GM23338 (cell line): ENCODE results near the gene MRPS14.

ENCODE experiments used
- CREB1 ChIP-seq: fragments of 250-450 bp; sonication (Bioruptor Pico); IDR thresholded peaks from 2 replicates; pipeline ENCODE4 v1.5.0; 2020; ENCODE audit warnings: low read depth, mild to moderate bottlenecking, moderate library complexity
- EZH2 ChIP-seq: fragments of 200-600 bp; sonication (generic); IDR thresholded peaks from one replicate; pipeline ENCODE4 v1.8.0; 2017; ENCODE audit warnings: antibody characterized with exemption, mild to moderate bottlenecking, low read depth; ENCODE audit not compliant: unreplicated experiment
- POLR2AphosphoS5 ChIP-seq: IDR thresholded peaks from 2 replicates; pipeline ENCODE4 v1.6.1; 2016; ENCODE audit warnings: antibody characterized with exemption, low read depth
- TF ChIP-seq, protein P1 (sequence below), 2 experiments: fragments of 200-600 bp in 1 of 2; sonication (generic) in 1 of 2; conservative IDR thresholded peaks; 2 replicates each; pipeline versions ENCODE4 v1.5.1 to v1.6.1; 2016 to 2017; ENCODE audit warnings: antibody characterized with exemption in 2 of 2, low read depth in 2 of 2, mild to moderate bottlenecking in 2 of 2, moderate library complexity in 1 of 2
- TF ChIP-seq, protein P2 (sequence below): IDR thresholded peaks from one replicate; pipeline ENCODE4 v1.6.1; 2018; ENCODE audit warnings: antibody characterized with exemption; ENCODE audit not compliant: unreplicated experiment

DNA sequence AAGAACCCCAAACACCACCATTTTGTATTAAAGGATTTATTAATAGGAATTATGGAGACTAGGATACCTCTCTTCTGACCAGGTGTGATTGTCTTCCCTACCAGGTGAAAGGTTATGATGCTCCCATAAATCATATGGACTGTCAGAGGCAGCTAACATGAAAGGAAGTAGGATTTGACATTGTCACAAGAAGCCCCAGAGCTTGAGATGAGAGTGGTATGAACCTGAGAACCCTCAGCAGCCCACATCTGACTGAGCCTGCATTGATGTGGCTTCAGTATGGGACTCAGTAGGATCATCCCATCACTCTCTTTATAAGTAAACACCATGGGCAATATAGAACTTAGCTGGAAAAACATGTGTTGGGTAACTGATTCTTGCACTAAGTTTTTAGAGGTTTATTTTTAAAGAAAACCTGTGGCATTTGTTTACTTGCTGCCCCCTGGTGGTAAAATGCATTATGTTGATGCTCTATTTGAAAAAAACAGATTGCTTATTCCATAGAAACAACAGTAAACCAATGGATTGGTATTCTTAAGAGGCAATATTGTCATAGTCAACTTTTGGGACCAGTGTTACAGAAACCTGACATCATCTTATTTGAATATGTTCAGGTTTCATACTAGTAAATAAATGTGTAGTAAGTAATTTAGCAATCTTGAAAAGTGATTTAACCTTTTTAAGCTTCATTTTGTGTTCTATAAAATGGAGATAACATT lies 40.1 kb downstream of the MRPS14 start:
- TF ChIP-seq POLR2AphosphoS5 (no peak), EZH2 (no peak), CREB1 (CRISPR knock-in tag) (no peak)
- TF ChIP-seq, protein P1, sequence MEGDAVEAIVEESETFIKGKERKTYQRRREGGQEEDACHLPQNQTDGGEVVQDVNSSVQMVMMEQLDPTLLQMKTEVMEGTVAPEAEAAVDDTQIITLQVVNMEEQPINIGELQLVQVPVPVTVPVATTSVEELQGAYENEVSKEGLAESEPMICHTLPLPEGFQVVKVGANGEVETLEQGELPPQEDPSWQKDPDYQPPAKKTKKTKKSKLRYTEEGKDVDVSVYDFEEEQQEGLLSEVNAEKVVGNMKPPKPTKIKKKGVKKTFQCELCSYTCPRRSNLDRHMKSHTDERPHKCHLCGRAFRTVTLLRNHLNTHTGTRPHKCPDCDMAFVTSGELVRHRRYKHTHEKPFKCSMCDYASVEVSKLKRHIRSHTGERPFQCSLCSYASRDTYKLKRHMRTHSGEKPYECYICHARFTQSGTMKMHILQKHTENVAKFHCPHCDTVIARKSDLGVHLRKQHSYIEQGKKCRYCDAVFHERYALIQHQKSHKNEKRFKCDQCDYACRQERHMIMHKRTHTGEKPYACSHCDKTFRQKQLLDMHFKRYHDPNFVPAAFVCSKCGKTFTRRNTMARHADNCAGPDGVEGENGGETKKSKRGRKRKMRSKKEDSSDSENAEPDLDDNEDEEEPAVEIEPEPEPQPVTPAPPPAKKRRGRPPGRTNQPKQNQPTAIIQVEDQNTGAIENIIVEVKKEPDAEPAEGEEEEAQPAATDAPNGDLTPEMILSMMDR (conservative IDR thresholded peaks at IDR 0.05; ENCODE audit: low read depth in 2 of 2): peak; percentile 52 to 87
- TF ChIP-seq, protein P2, sequence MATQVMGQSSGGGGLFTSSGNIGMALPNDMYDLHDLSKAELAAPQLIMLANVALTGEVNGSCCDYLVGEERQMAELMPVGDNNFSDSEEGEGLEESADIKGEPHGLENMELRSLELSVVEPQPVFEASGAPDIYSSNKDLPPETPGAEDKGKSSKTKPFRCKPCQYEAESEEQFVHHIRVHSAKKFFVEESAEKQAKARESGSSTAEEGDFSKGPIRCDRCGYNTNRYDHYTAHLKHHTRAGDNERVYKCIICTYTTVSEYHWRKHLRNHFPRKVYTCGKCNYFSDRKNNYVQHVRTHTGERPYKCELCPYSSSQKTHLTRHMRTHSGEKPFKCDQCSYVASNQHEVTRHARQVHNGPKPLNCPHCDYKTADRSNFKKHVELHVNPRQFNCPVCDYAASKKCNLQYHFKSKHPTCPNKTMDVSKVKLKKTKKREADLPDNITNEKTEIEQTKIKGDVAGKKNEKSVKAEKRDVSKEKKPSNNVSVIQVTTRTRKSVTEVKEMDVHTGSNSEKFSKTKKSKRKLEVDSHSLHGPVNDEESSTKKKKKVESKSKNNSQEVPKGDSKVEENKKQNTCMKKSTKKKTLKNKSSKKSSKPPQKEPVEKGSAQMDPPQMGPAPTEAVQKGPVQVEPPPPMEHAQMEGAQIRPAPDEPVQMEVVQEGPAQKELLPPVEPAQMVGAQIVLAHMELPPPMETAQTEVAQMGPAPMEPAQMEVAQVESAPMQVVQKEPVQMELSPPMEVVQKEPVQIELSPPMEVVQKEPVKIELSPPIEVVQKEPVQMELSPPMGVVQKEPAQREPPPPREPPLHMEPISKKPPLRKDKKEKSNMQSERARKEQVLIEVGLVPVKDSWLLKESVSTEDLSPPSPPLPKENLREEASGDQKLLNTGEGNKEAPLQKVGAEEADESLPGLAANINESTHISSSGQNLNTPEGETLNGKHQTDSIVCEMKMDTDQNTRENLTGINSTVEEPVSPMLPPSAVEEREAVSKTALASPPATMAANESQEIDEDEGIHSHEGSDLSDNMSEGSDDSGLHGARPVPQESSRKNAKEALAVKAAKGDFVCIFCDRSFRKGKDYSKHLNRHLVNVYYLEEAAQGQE: no peak
